GM21381 (cell line): ENCODE results near the gene RLF.

Experiments
- ATAC-seq: cut with Tn5 transposase; IDR thresholded peaks from one replicate; pipeline ENCODE4 v1.9.1; 2021; ENCODE audit warnings: mild to moderate bottlenecking, moderate library complexity; ENCODE audit not compliant: unreplicated experiment

Gene RLF

GRCh38 chr1:40161125-40161887 is at the start of gene RLF:
RLF (plus strand) TSS chr1:40161387; CDS start chr1:40161400, 13 bp downstream.
- ATAC-seq = peak; percentile 89

- ATAC-seq = no peak
Measured at GRCh38 chr1:40114400-40114799, 46.8 kb upstream of the RLF start.

GRCh38 chr1:40120128-40120527 is 41.1 kb upstream of the RLF start:
- ATAC-seq = no peak

GRCh38 chr1:40122855-40123254 is 38.3 kb upstream of the RLF start:
- no peak for ATAC-seq

GRCh38 chr1:40130892-40131291 is 30.3 kb upstream of the RLF start:
- ATAC-seq = no peak

GRCh38 chr1:40132383-40133311 is 28.5 kb upstream of the RLF start:
- ATAC-seq = no peak

GRCh38 chr1:40133312-40133665 is 27.9 kb upstream of the RLF start:
- no peak for ATAC-seq

GRCh38 chr1:40133839-40134238 is 27.3 kb upstream of the RLF start:
- no peak for ATAC-seq

GRCh38 chr1:40140211-40140973 is 20.8 kb upstream of the RLF start:
- ATAC-seq = no peak

GRCh38 chr1:40141878-40142535 is 19.2 kb upstream of the RLF start:
- no peak for ATAC-seq

- ATAC-seq = no peak
Measured at GRCh38 chr1:40143891-40144575, 17.2 kb upstream of the RLF start.

GRCh38 chr1:40151457-40152079 is 9.6 kb upstream of the RLF start:
- ATAC-seq = no peak

- ATAC-seq = peak; percentile 56
Measured at GRCh38 chr1:40153073-40153770, 8.0 kb upstream of the RLF start.

GRCh38 chr1:40155135-40155534 is 6.1 kb upstream of the RLF start:
- no peak for ATAC-seq

- ATAC-seq = no peak
Measured at GRCh38 chr1:40155910-40156309, 5.3 kb upstream of the RLF start.

- ATAC-seq = no peak
Measured at GRCh38 chr1:40160806-40161124, 422 bp upstream of the RLF start.

GRCh38 chr1:40161888-40162397 is 756 bp downstream of the RLF start:
- peak; percentile 20 for ATAC-seq

- no peak for ATAC-seq
Measured at GRCh38 chr1:40162753-40163441, 1.7 kb downstream of the RLF start.
